OCI-LY7 (cell line): ENCODE results near the gene SLC25A42. TPM values are rescaled to one million over a fixed set of nuclear protein-coding genes. Genes with fewer than 3 reads are reported as not detected.

Experiments
- BruUV-seq: library from RNA; stranded (reverse); fragments of 400-500 nt; replicated peaks from 2 replicates; lab custom pipeline; 2021; lab: Mats Ljungman, UMichigan
- CTCF ChIA-PET: fragments of 300-600 bp; sonication (Branson Sonifier 250); formaldehyde crosslinking; loops from one replicate; lab custom pipeline; 2022; ENCODE audit warnings: antibody characterized with exemption; ENCODE audit not compliant: unreplicated experiment; lab: Charles Lee
- POLR2A ChIA-PET: fragments of 300-600 bp; sonication (Branson Sonifier 250); formaldehyde crosslinking; loops from one replicate; lab custom pipeline; 2022; ENCODE audit warnings: antibody characterized with exemption; lab: Charles Lee
- DNase-seq: peaks from one replicate; pipeline ENCODE4 v3.0.0-alpha.2; 2015; ENCODE audit warnings: low spot score
- H2AFZ ChIP-seq: fragments of 200-600 bp; sonication (generic), shearing (Covaris generic); 2 replicates; pipeline ENCODE4 v1.6.1; 2014; ENCODE audit warnings: mild to moderate bottlenecking, antibody characterized with exemption, low read length, moderate library complexity
- H3K27ac ChIP-seq: fragments of 200-600 bp; sonication (generic); 2 replicates; pipeline ENCODE4 v1.5.1; 2014; ENCODE audit warnings: mixed run types, low read depth, mild to moderate bottlenecking, moderate library complexity, low read length, inconsistent platforms; ENCODE audit not compliant: poor library complexity, severe bottlenecking
- H3K36me3 ChIP-seq: fragments of 200-600 bp; sonication (generic); 2 replicates; pipeline ENCODE4 v1.6.1; 2014; ENCODE audit warnings: mild to moderate bottlenecking, antibody characterized with exemption, low read length, moderate library complexity, mixed read lengths; ENCODE audit not compliant: insufficient read depth
- H3K4me1 ChIP-seq: fragments of 200-600 bp; sonication (generic); 2 replicates; pipeline ENCODE4 v1.5.1; 2014; ENCODE audit warnings: mild to moderate bottlenecking, low read length; ENCODE audit not compliant: insufficient read depth, poor library complexity, severe bottlenecking
- H3K4me2 ChIP-seq: fragments of 200-600 bp; sonication (generic); 2 replicates; pipeline ENCODE4 v1.6.1; 2014; ENCODE audit warnings: mild to moderate bottlenecking, low read length
- H3K4me3 ChIP-seq: fragments of 200-600 bp; sonication (generic); 2 replicates; pipeline ENCODE4 v1.5.1; 2014; ENCODE audit warnings: mild to moderate bottlenecking, low read depth, low read length; ENCODE audit not compliant: poor library complexity, severe bottlenecking
- H3K79me2 ChIP-seq: fragments of 200-600 bp; sonication (generic); 2 replicates; pipeline ENCODE4 v1.6.1; 2016; ENCODE audit warnings: low read depth, mild to moderate bottlenecking, low read length, moderate library complexity, mixed read lengths; ENCODE audit not compliant: insufficient read depth
- H3K9me2 ChIP-seq: fragments of 200-600 bp; sonication (generic); 2 replicates; pipeline ENCODE4 v1.6.1; 2016; ENCODE audit warnings: mild to moderate bottlenecking, low read length, mixed read lengths; ENCODE audit not compliant: insufficient read depth
- H3K9me3 ChIP-seq: fragments of 200-600 bp; sonication (generic); 2 replicates; pipeline ENCODE4 v1.6.1; 2014; ENCODE audit warnings: mild to moderate bottlenecking, mixed run types, low read length, mixed read lengths
- H4K20me1 ChIP-seq: fragments of 200-600 bp; sonication (generic); 2 replicates; pipeline ENCODE4 v1.6.1; 2014; ENCODE audit warnings: mild to moderate bottlenecking, antibody characterized with exemption, low read length, moderate library complexity, mixed read lengths; ENCODE audit not compliant: insufficient read depth
- CTCF ChIP-seq: fragments of 200-600 bp; sonication (generic); conservative IDR thresholded peaks from 2 replicates; pipeline ENCODE4 v1.5.1; 2014; ENCODE audit warnings: mild to moderate bottlenecking, antibody characterized with exemption, low read length, moderate library complexity, mixed read lengths
- EZH2phosphoT487 ChIP-seq: fragments of 200-600 bp; sonication (generic); IDR thresholded peaks from 2 replicates; pipeline ENCODE4 v1.6.1; 2018; ENCODE audit warnings: low read depth, borderline replicate concordance, mild to moderate bottlenecking, mixed run types, antibody characterized with exemption, low read length, moderate library complexity, mixed read lengths
- intact Hi-C: fragments of 100-400 bp; cut with micrococcal nuclease; formaldehyde crosslinking; loops from one replicate; pipeline ENCODE4 v1.10.0; 2022; ENCODE audit not compliant: unreplicated experiment
- total RNA-seq, 2 experiments: library from RNA; depleted of rRNA in 1 of 2; stranded (reverse); fragments of >200 nt in 1 of 2; shearing (Covaris generic) in 1 of 2; gene quantifications; 2 replicates each; pipeline ENCODE4 v1.2.3, GENCODE V29; 2014 to 2022

The SLC25A42 gene
- total RNA-seq, 2 experiments from 2014 or later = 13.8 to 23.4 TPM

- H3K4me2 ChIP-seq = no peak overlapping the region
- H3K4me1 ChIP-seq = no peaks in the 10 kb centered on the region
- intact Hi-C loops = no loop called here
- no peak overlapping the region for H3K4me3 ChIP-seq
- no peak overlapping the region for H2AFZ ChIP-seq
- BruUV-seq = no TSS peak
- no peak for DNase-seq
- H3K27ac ChIP-seq = no peak overlapping the region
- H3K9me3 ChIP-seq = no peaks in the 10 kb centered on the region
- TF ChIP-seq CTCF (no peak), EZH2phosphoT487 (no peak)
- peaks cover 90% of the 10 kb centered on the region for H3K36me3 ChIP-seq
- H3K79me2 ChIP-seq = no peaks in the 10 kb centered on the region
- POLR2A ChIA-PET = no interaction called here
- CTCF ChIA-PET = no interaction called here
- H3K9me2 ChIP-seq = no peaks in the 10 kb centered on the region
- no peaks in the 10 kb centered on the region for H4K20me1 ChIP-seq
Observed at GRCh38 chr19:19050104-19050503, 13.7 kb upstream of the SLC25A42 start.

GRCh38 chr19:19050731-19051130 is 13.1 kb upstream of the SLC25A42 start:
- no peak overlapping the region for H3K27ac ChIP-seq
- no peak overlapping the region for H3K4me2 ChIP-seq
- no peaks in the 10 kb centered on the region for H3K79me2 ChIP-seq
- H3K36me3 ChIP-seq = peaks cover 93% of the 10 kb centered on the region
- no peak for DNase-seq
- CTCF ChIA-PET = no interaction called here
- no peaks in the 10 kb centered on the region for H4K20me1 ChIP-seq
- no peak overlapping the region for H3K4me3 ChIP-seq
- POLR2A ChIA-PET = no interaction called here
- intact Hi-C loops = no loop called here
- no peaks in the 10 kb centered on the region for H3K9me2 ChIP-seq
- BruUV-seq = no TSS peak
- TF ChIP-seq EZH2phosphoT487 (no peak), CTCF (no peak)
- no peaks in the 10 kb centered on the region for H3K4me1 ChIP-seq
- H3K9me3 ChIP-seq = no peaks in the 10 kb centered on the region
- H2AFZ ChIP-seq = no peak overlapping the region

GRCh38 chr19:19051478-19052213 is 12.1 kb upstream of the SLC25A42 start:
- Histone ChIP-seq H3K4me3 (no peak overlapping the region), H3K9me2 (no peaks in the 10 kb centered on the region), H3K4me2 (no peak overlapping the region), H2AFZ (no peak overlapping the region), H3K4me1 (no peaks in the 10 kb centered on the region), H3K27ac (no peak overlapping the region), H3K36me3 (peaks cover 93% of the 10 kb centered on the region), H3K9me3 (no peaks in the 10 kb centered on the region), H3K79me2 (no peaks in the 10 kb centered on the region), H4K20me1 (no peaks in the 10 kb centered on the region)
- intact Hi-C loops = no loop called here
- no TSS peak for BruUV-seq
- TF ChIP-seq CTCF (no peak), EZH2phosphoT487 (no peak)
- ChIA-PET POLR2A (no interaction called here), CTCF (no interaction called here)
- DNase-seq = no peak
